ENCODE data around the gene FIGNL2. TPM values are rescaled to one million over a fixed set of nuclear protein-coding genes. Genes with fewer than 3 reads are reported as not detected.
"Not testable (repeated sequence)": the region's sequence is repeated elsewhere in the genome, so short reads cannot be mapped to it uniquely, and the experiment has no call there.

FIGNL2 gene
- total RNA-seq, 2 experiments from 2014 or later = 0.29 to 0.40 TPM

- H3K36me3 Mint-ChIP-seq = no peaks in the 10 kb centered on the region
- no peak overlapping the region for H3K4me3 Mint-ChIP-seq
- DNase-seq = no peak
- no peak overlapping the region for H3K27ac Mint-ChIP-seq
- H3K9me3 Mint-ChIP-seq = no peaks in the 10 kb centered on the region
- no peaks in the 10 kb centered on the region for H3K27me3 Mint-ChIP-seq
- H3K4me1 Mint-ChIP-seq = no peaks in the 10 kb centered on the region
Observed at GRCh38 chr12:51809193-51809592, 39.3 kb downstream of the FIGNL2 start.

DNA sequence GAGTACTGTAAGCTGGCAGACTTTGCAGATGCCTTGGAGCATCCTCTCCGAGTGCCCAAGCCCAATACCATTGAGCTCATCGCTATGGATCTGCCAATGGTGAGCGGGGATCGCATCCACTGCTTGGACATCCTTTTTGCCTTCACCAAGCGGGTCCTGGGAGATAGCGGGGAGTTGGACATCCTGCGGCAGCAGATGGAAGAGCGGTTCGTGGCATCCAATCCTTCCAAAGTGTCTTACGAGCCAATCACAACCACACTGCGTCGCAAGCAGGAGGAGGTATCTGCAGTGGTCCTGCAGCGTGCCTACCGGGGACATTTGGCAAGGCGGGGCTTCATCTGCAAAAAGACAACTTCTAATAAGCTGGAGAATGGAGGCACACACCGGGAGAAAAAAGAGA lies 41.6 kb downstream of the FIGNL2 start:
- Mint-ChIP-seq H3K27me3 (no peaks in the 10 kb centered on the region), H3K4me1 (no peaks in the 10 kb centered on the region), H3K9me3 (no peaks in the 10 kb centered on the region), H3K36me3 (no peaks in the 10 kb centered on the region), H3K27ac (no peak overlapping the region), H3K4me3 (no peak overlapping the region)
- DNase-seq = no peak

- DNase-seq = no peak
- Mint-ChIP-seq H3K9me3 (no peaks in the 10 kb centered on the region), H3K27ac (no peak overlapping the region), H3K4me1 (no peaks in the 10 kb centered on the region), H3K27me3 (no peaks in the 10 kb centered on the region), H3K4me3 (no peak overlapping the region), H3K36me3 (no peaks in the 10 kb centered on the region)
Observed at GRCh38 chr12:51801027-51801426, 47.5 kb downstream of the FIGNL2 start.

DNA sequence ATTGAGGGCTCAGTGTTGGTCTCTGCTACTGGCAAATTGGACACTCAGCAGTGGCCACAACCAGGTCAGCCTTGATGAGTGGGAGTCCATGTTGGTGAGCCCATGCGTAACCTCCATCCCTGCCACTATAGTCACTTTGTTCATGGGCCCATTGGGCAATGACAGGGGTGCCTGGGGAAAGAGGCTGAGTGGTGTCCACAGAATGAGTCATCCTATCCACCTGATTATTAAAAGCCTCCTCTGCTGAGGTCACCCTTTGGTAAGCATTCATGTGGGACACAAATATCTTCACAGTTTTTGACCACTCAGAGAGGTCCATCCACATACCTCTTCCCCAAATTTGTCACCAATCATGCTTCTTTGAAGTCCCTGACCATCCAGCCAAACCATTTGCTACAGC lies 50.0 kb downstream of the FIGNL2 start:
- Mint-ChIP-seq H3K36me3 (no peaks in the 10 kb centered on the region), H3K27me3 (no peaks in the 10 kb centered on the region), H3K9me3 (no peaks in the 10 kb centered on the region), H3K4me1 (no peaks in the 10 kb centered on the region), H3K27ac (no peak overlapping the region), H3K4me3 (no peak overlapping the region)
- no peak for DNase-seq

DNA sequence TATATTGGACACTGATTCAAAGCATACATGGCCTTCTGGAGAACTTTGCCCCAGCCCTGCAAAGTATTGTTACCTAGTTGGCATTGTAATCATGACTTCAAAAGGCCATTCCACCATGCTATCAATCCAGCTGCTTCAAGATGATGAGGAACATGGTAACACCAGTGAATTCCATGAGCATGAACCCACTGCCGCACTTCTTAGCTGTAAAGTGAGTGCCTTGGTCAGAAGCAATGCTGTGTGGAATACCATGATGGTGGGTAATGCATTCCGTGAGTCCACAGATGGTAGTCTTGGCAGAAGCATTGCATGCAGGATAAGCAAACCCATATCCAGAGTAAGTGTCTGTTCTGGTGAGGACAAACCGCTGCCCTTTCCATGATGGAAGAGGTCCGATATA lies 50.5 kb downstream of the FIGNL2 start:
- not testable (repeated sequence) for H3K27ac Mint-ChIP-seq, H3K9me3 Mint-ChIP-seq, H3K36me3 Mint-ChIP-seq, H3K4me3 Mint-ChIP-seq, DNase-seq, H3K4me1 Mint-ChIP-seq, H3K27me3 Mint-ChIP-seq

- H3K4me3 Mint-ChIP-seq = no peak overlapping the region
- no peaks in the 10 kb centered on the region for H3K9me3 Mint-ChIP-seq
- DNase-seq = no peak
- H3K4me1 Mint-ChIP-seq = no peaks in the 10 kb centered on the region
- H3K27me3 Mint-ChIP-seq = no peaks in the 10 kb centered on the region
- H3K36me3 Mint-ChIP-seq = no peaks in the 10 kb centered on the region
- H3K27ac Mint-ChIP-seq = no peak overlapping the region
Observed at GRCh38 chr12:51797301-51797700, 51.2 kb downstream of the FIGNL2 start.

DNA sequence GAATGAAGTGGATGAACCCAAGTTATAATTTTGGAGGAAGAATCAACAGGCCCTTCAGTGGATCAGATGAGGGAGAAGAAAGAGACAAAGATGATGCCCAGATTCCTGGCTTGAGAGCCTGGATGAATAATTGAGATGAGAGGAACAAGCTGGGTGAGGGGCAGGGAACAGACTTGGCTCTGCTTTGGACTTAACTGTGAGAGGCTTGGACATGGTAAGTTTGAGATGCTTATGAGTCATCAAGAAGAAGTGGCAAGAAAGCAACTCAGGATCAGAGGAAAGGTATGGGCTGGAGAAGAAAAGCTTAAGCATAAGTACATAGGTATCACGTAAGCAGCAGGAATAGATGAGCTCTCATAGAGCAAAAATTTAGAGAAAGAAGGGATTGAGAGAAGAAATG lies 55.3 kb downstream of the FIGNL2 start:
- Mint-ChIP-seq H3K4me1 (no peaks in the 10 kb centered on the region), H3K9me3 (no peaks in the 10 kb centered on the region), H3K27ac (no peak overlapping the region), H3K36me3 (no peaks in the 10 kb centered on the region), H3K4me3 (no peak overlapping the region), H3K27me3 (no peaks in the 10 kb centered on the region)
- no peak for DNase-seq

GRCh38 chr12:51792417-51792816 lies 56.1 kb downstream of the FIGNL2 start:
- Mint-ChIP-seq H3K4me3 (no peak overlapping the region), H3K4me1 (no peaks in the 10 kb centered on the region), H3K36me3 (no peaks in the 10 kb centered on the region), H3K9me3 (no peaks in the 10 kb centered on the region), H3K27me3 (no peaks in the 10 kb centered on the region), H3K27ac (no peak overlapping the region)
- no peak for DNase-seq

DNA sequence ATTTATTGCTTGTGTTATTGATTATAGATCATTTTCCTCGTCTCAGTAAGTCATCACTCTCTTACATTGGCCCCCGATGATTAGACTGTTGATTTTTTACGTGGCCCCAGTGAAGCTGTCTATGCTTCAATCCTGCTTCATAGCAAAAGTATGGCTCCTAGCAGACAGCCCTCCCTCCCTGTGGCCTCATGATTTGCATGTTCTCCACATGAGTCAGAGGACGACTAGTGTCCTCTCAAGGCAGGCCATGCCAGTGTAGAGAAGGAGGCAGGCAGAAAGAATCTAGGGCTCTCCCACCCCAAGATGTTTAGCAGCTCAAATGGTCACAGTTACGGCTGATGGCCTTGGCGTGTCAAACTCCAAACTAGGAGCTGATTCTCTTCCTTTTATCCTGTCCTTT lies 59.6 kb downstream of the FIGNL2 start:
- Mint-ChIP-seq H3K9me3 (no peaks in the 10 kb centered on the region), H3K36me3 (no peaks in the 10 kb centered on the region), H3K4me1 (peaks cover 13% of the 10 kb centered on the region), H3K4me3 (no peak overlapping the region), H3K27ac (no peak overlapping the region), H3K27me3 (no peaks in the 10 kb centered on the region)
- DNase-seq = no peak

- DNase-seq = no peak
- peaks cover 2% of the 10 kb centered on the region for H3K36me3 Mint-ChIP-seq
- H3K4me1 Mint-ChIP-seq = peaks cover 22% of the 10 kb centered on the region
Observed at GRCh38 chr12:51785906-51786305, 62.6 kb downstream of the FIGNL2 start.

GRCh38 chr12:51784688-51785087 lies 63.8 kb downstream of the FIGNL2 start:
- H3K9me3 Mint-ChIP-seq = peaks cover 1% of the 10 kb centered on the region
- H3K27me3 Mint-ChIP-seq = no peaks in the 10 kb centered on the region
- DNase-seq = no peak
- H3K4me3 Mint-ChIP-seq = no peak overlapping the region
- H3K4me1 Mint-ChIP-seq = peaks cover 34% of the 10 kb centered on the region
- peak overlapping the region; percentile 64 for H3K27ac Mint-ChIP-seq
- peaks cover 2% of the 10 kb centered on the region for H3K36me3 Mint-ChIP-seq

More at GRCh38 chr12:51785906-51786305, 62.6 kb downstream of the FIGNL2 start:
- Mint-ChIP-seq H3K27ac (no peak overlapping the region), H3K9me3 (no peaks in the 10 kb centered on the region), H3K4me3 (no peak overlapping the region), H3K27me3 (no peaks in the 10 kb centered on the region)

DNA sequence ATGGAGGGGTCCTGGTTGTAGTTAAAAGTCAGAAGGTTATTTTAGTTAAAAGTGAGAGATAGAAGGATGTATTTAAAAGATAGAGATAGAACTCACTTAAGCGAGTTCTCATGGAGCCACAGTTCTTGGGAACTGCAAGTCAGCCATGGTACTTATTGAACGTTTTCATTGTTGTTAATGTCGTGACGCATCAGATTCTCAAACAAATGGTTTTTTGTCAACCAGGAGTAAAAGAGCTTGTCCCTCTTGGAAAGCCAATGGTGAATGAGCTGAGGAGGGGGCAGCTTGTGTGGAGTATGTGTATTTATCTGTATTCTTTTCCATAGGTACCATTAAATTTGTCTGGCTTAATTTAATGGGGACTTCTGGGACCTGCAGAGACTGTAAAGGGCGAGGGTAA lies 68.6 kb downstream of the FIGNL2 start:
- Mint-ChIP-seq H3K9me3 (peaks cover 1% of the 10 kb centered on the region), H3K27me3 (no peaks in the 10 kb centered on the region), H3K36me3 (peaks cover 2% of the 10 kb centered on the region), H3K4me3 (no peak overlapping the region), H3K4me1 (peaks cover 30% of the 10 kb centered on the region), H3K27ac (no peak overlapping the region)
- DNase-seq = no peak

GRCh38 chr12:51777973-51778372 lies 70.5 kb downstream of the FIGNL2 start:
- peaks cover 30% of the 10 kb centered on the region for H3K4me1 Mint-ChIP-seq
- peaks cover 1% of the 10 kb centered on the region for H3K9me3 Mint-ChIP-seq
- no peak for DNase-seq
- peaks cover 2% of the 10 kb centered on the region for H3K36me3 Mint-ChIP-seq
- no peak overlapping the region for H3K27ac Mint-ChIP-seq
- no peaks in the 10 kb centered on the region for H3K27me3 Mint-ChIP-seq
- H3K4me3 Mint-ChIP-seq = no peak overlapping the region

DNA sequence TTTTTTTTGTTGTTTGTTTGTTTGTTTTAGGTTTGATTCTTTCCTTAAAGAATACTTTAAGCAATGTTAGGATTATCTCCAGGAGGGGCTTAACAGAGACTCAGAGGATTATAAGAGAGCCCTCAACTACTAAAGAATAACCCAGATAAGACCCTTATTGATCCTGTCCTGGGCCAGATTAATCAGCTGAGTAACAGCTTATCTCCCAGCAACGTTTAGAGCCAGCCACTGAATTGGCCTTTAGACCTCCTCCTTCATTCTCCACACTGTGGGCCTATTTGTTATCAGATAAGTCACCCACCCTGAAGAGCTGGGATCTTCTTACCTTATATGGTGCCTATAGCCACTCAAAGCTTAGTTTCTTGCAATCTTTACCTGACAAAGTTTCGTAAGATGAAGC lies 71.1 kb downstream of the FIGNL2 start:
- no peak for DNase-seq
- no peak overlapping the region for H3K27ac Mint-ChIP-seq
- H3K9me3 Mint-ChIP-seq = peaks cover 1% of the 10 kb centered on the region
- peaks cover 28% of the 10 kb centered on the region for H3K4me1 Mint-ChIP-seq
- no peaks in the 10 kb centered on the region for H3K27me3 Mint-ChIP-seq
- H3K4me3 Mint-ChIP-seq = no peak overlapping the region
- peaks cover under 1% of the 10 kb centered on the region for H3K36me3 Mint-ChIP-seq

- H3K4me3 Mint-ChIP-seq = no peak overlapping the region
Observed at GRCh38 chr12:51774933-51775332, 73.6 kb downstream of the FIGNL2 start.

GRCh38 chr12:51773145-51773869 lies 75.2 kb downstream of the FIGNL2 start:
- Mint-ChIP-seq H3K27me3 (no peaks in the 10 kb centered on the region), H3K27ac (no peak overlapping the region), H3K4me3 (no peak overlapping the region), H3K36me3 (no peaks in the 10 kb centered on the region), H3K4me1 (peaks cover 3% of the 10 kb centered on the region), H3K9me3 (no peaks in the 10 kb centered on the region)
- DNase-seq = no peak

More at GRCh38 chr12:51774933-51775332, 73.6 kb downstream of the FIGNL2 start:
- no peak overlapping the region for H3K27ac Mint-ChIP-seq
- H3K27me3 Mint-ChIP-seq = no peaks in the 10 kb centered on the region
- H3K9me3 Mint-ChIP-seq = no peaks in the 10 kb centered on the region
- no peak for DNase-seq
- H3K4me1 Mint-ChIP-seq = peaks cover 11% of the 10 kb centered on the region
- no peaks in the 10 kb centered on the region for H3K36me3 Mint-ChIP-seq
